Hepatic stellate cell (primary cell): ENCODE measurements around the gene MRS2.

Experiments
- DNase-seq: peaks from one replicate; pipeline ENCODE4 v3.0.0; 2011; ENCODE audit warnings: low spot score

MRS2 gene

GRCh38 chr6:24431045-24431451, 28.3 kb downstream of the MRS2 start:
- peak; percentile 51 for DNase-seq

GRCh38 chr6:24432611-24433010, 29.9 kb downstream of the MRS2 start:
- no peak for DNase-seq

GRCh38 chr6:24436979-24437378, 34.2 kb downstream of the MRS2 start:
- no peak for DNase-seq

- no peak for DNase-seq
Observed at GRCh38 chr6:24439858-24440539, 37.3 kb downstream of the MRS2 start.

GRCh38 chr6:24440897-24441598, 38.3 kb downstream of the MRS2 start:
- no peak for DNase-seq

GRCh38 chr6:24441599-24441904, 38.8 kb downstream of the MRS2 start:
- DNase-seq: no peak

GRCh38 chr6:24444588-24444987, 41.9 kb downstream of the MRS2 start:
- DNase-seq: no peak

GRCh38 chr6:24445704-24446103, 43.0 kb downstream of the MRS2 start:
- DNase-seq: no peak

- DNase-seq: no peak
Observed at GRCh38 chr6:24446670-24447069, 43.9 kb downstream of the MRS2 start.

GRCh38 chr6:24448396-24448795, 45.7 kb downstream of the MRS2 start:
- DNase-seq: no peak

- no peak for DNase-seq
Observed at GRCh38 chr6:24448828-24449525, 46.2 kb downstream of the MRS2 start.

- DNase-seq: no peak
Observed at GRCh38 chr6:24451581-24452388, 49.0 kb downstream of the MRS2 start.

GRCh38 chr6:24453921-24454320, 51.2 kb downstream of the MRS2 start:
- no peak for DNase-seq

GRCh38 chr6:24454452-24454851, 51.7 kb downstream of the MRS2 start:
- no peak for DNase-seq

GRCh38 chr6:24455061-24455460, 52.3 kb downstream of the MRS2 start:
- DNase-seq: no peak

GRCh38 chr6:24458134-24458533, 55.4 kb downstream of the MRS2 start:
- no peak for DNase-seq

GRCh38 chr6:24458941-24459340, 56.2 kb downstream of the MRS2 start:
- DNase-seq: no peak

- no peak for DNase-seq
Observed at GRCh38 chr6:24460966-24461365, 58.2 kb downstream of the MRS2 start.

- no peak for DNase-seq
Observed at GRCh38 chr6:24464253-24465038, 61.7 kb downstream of the MRS2 start.

GRCh38 chr6:24469811-24470210, 67.1 kb downstream of the MRS2 start:
- DNase-seq: no peak

GRCh38 chr6:24472181-24472580, 69.4 kb downstream of the MRS2 start:
- DNase-seq: no peak
